Neuronal stem cell (in vitro differentiated cells): ENCODE results near the gene ZFP64.

Experiments
- DNase-seq: peaks from one replicate; pipeline ENCODE4 v3.0.0-alpha.2; 2013; ENCODE audit warnings: low spot score
- H2AFZ ChIP-seq: one replicate; pipeline ENCODE4 v1.6.1; 2013; ENCODE audit warnings: mild to moderate bottlenecking, low read length, inconsistent platforms
- H2AK5ac ChIP-seq: 2 replicates; pipeline ENCODE4 v1.6.1; 2013; ENCODE audit warnings: low read depth, mild to moderate bottlenecking, inconsistent platforms, low read length, moderate library complexity, mixed read lengths
- H2BK120ac ChIP-seq: 2 replicates; pipeline ENCODE4 v1.6.1; 2013; ENCODE audit warnings: low read depth, mild to moderate bottlenecking, inconsistent platforms, low read length, moderate library complexity, mixed read lengths
- H2BK12ac ChIP-seq: one replicate; pipeline ENCODE4 v1.6.1; 2013; ENCODE audit warnings: low read length, inconsistent platforms
- H2BK15ac ChIP-seq: 2 replicates; pipeline ENCODE4 v1.6.1; 2013; ENCODE audit warnings: mild to moderate bottlenecking, low read length, inconsistent platforms, mixed read lengths
- H2BK5ac ChIP-seq: one replicate; pipeline ENCODE4 v1.6.1; 2013; ENCODE audit warnings: inconsistent platforms, mild to moderate bottlenecking, low read length, moderate library complexity
- H3K14ac ChIP-seq: one replicate; pipeline ENCODE4 v1.6.1; 2013; ENCODE audit warnings: low read length, inconsistent platforms
- H3K18ac ChIP-seq: 2 replicates; pipeline ENCODE4 v1.6.1; 2013; ENCODE audit warnings: low read length, inconsistent platforms
- H3K23ac ChIP-seq: 2 replicates; pipeline ENCODE4 v1.6.1; 2013; ENCODE audit warnings: low read depth, mild to moderate bottlenecking, mixed read lengths, low read length, inconsistent platforms; ENCODE audit not compliant: poor library complexity
- H3K27ac ChIP-seq: replicated peaks from 3 replicates; pipeline ENCODE4 v1.5.1; 2013; ENCODE audit warnings: low read length, inconsistent platforms
- H3K27me3 ChIP-seq, 3 experiments: 2 replicates each; pipeline ENCODE4 v1.6.1; 2013; ENCODE audit warnings: low read length in 3 of 3, mild to moderate bottlenecking in 2 of 3, inconsistent platforms in 1 of 3, low read depth in 1 of 3, mixed read lengths in 1 of 3, moderate library complexity in 1 of 3; ENCODE audit not compliant: control insufficient read depth in 3 of 3, insufficient read depth in 3 of 3
- H3K36me3 ChIP-seq, 2 donors: replicated peaks in 1 of 2; 2 replicates each; pipeline ENCODE4 v1.6.1; 2013; ENCODE audit warnings: low read length in 2 of 2; ENCODE audit not compliant: control insufficient read depth in 2 of 2, insufficient read depth in 2 of 2
- H3K4ac ChIP-seq: 2 replicates; pipeline ENCODE4 v1.6.1; 2013; ENCODE audit warnings: inconsistent platforms, mild to moderate bottlenecking, low read length, moderate library complexity
- H3K4me1 ChIP-seq, 2 donors: 1 replicate in 1 of 2; 2 replicates in 1 of 2; pipeline ENCODE4 v1.6.1; 2013; ENCODE audit warnings: low read length in 2 of 2, low read depth in 1 of 2; ENCODE audit not compliant: control insufficient read depth in 2 of 2, insufficient read depth in 1 of 2
- H3K4me2 ChIP-seq: one replicate; pipeline ENCODE4 v1.6.1; 2013; ENCODE audit warnings: mild to moderate bottlenecking, low read length, inconsistent platforms; ENCODE audit not compliant: insufficient read depth, poor library complexity, severe bottlenecking
- H3K4me3 ChIP-seq, 2 donors: 2 replicates each; pipeline ENCODE4 v1.5.1; 2013; ENCODE audit warnings: low read length in 2 of 2, mild to moderate bottlenecking in 2 of 2, inconsistent platforms in 1 of 2, moderate library complexity in 1 of 2
- H3K79me1 ChIP-seq: one replicate; pipeline ENCODE4 v1.6.1; 2013; ENCODE audit warnings: low read depth, mild to moderate bottlenecking, inconsistent platforms, low read length, moderate library complexity
- H3K9ac ChIP-seq: one replicate; pipeline ENCODE4 v1.6.1; 2013; ENCODE audit warnings: mild to moderate bottlenecking, low read depth, low read length, inconsistent platforms; ENCODE audit not compliant: poor library complexity
- H3K9me3 ChIP-seq, 2 donors: replicated peaks in 1 of 2; 2 replicates each; pipeline versions ENCODE3 to v1.6.1; 2013; ENCODE audit warnings: low read length in 2 of 2, mild to moderate bottlenecking in 2 of 2, inconsistent platforms in 1 of 2, low read depth in 1 of 2, mixed read lengths in 1 of 2, moderate library complexity in 1 of 2; ENCODE audit not compliant: control insufficient read depth in 2 of 2, insufficient read depth in 1 of 2
- H4K8ac ChIP-seq: one replicate; pipeline ENCODE4 v1.6.1; 2013; ENCODE audit warnings: low read depth, mild to moderate bottlenecking, inconsistent platforms, low read length, moderate library complexity
- H4K91ac ChIP-seq: one replicate; pipeline ENCODE4 v1.6.1; 2013; ENCODE audit warnings: low read length, low read depth, mild to moderate bottlenecking, inconsistent platforms; ENCODE audit not compliant: poor library complexity
- WGBS, 2 donors: extraction: QIAGEN DNeasy Blood & Tissue Kit; methylation state at CpG; one replicate each; pipeline ENCODE4 v1.1.7; 2013; ENCODE audit warnings: missing lambda C conversion rate in 2 of 2, mixed read lengths in 1 of 2; ENCODE audit not compliant: insufficient read length in 2 of 2, insufficient replicate concordance in 1 of 2; ENCODE audit errors: extremely low coverage in 2 of 2; 5-methylcytosine and 5-hydroxymethylcytosine counted together

The ZFP64 gene

GRCh38 chr20:52212943-52213342 is 21.4 kb upstream of the ZFP64 start:
- no CpG with 5 or more reads among the region's 2 CpGs for WGBS, 2 donors
- peaks cover 0 to 3% (median 0%) of the 10 kb centered on the region in 3 experiments for H3K27me3 ChIP-seq
- H3K27ac ChIP-seq, result no peak overlapping the region
- no peaks in the 10 kb centered on the region for H3K79me1 ChIP-seq
- no peaks in the 10 kb centered on the region for H3K4me1 ChIP-seq
- H2AFZ ChIP-seq, result no peak overlapping the region
- no peaks in the 10 kb centered on the region for H3K36me3 ChIP-seq
- no peak overlapping the region for H2BK5ac ChIP-seq
- H3K9ac ChIP-seq, result no peak overlapping the region
- H2BK120ac ChIP-seq, result no peak overlapping the region
- no peak overlapping the region for H2BK12ac ChIP-seq
- no peak overlapping the region for H3K14ac ChIP-seq
- no peak for DNase-seq
- H3K18ac ChIP-seq, result no peak overlapping the region
- no peak overlapping the region for H3K23ac ChIP-seq
- no peak overlapping the region for H4K8ac ChIP-seq
- no peak overlapping the region for H2AK5ac ChIP-seq
- no peak overlapping the region for H3K4me2 ChIP-seq
- H3K4me3 ChIP-seq, result no peak overlapping the region
- H2BK15ac ChIP-seq, result no peak overlapping the region
- H4K91ac ChIP-seq, result no peak overlapping the region
- H3K9me3 ChIP-seq, result peaks cover 0 to 8% of the 10 kb centered on the region in 2 donors
- no peak overlapping the region for H3K4ac ChIP-seq

GRCh38 chr20:52210037-52210990 is 18.7 kb upstream of the ZFP64 start:
- Histone ChIP-seq H4K8ac (no peak overlapping the region), H4K91ac (no peak overlapping the region), H3K18ac (no peak overlapping the region), H2BK5ac (no peak overlapping the region), H2AFZ (no peak overlapping the region), H3K27me3 (peaks cover 0 to 3% (median 0%) of the 10 kb centered on the region in 3 experiments), H3K4ac (no peak overlapping the region), H3K27ac (no peak overlapping the region), H3K9me3 (peaks cover 0 to 6% of the 10 kb centered on the region in 2 donors), H3K79me1 (no peaks in the 10 kb centered on the region), H2BK120ac (no peak overlapping the region), H3K9ac (no peak overlapping the region), H3K4me1 (no peaks in the 10 kb centered on the region), H3K36me3 (no peaks in the 10 kb centered on the region), H2BK12ac (no peak overlapping the region), H3K23ac (no peak overlapping the region), H3K14ac (no peak overlapping the region), H2BK15ac (no peak overlapping the region), H2AK5ac (no peak overlapping the region), H3K4me2 (no peak overlapping the region), H3K4me3 (no peak overlapping the region)
- WGBS, 2 donors, result no CpG with 5 or more reads among the region's 39 CpGs
- no peak for DNase-seq

GRCh38 chr20:52209154-52209571 is 17.6 kb upstream of the ZFP64 start:
- H4K91ac ChIP-seq, result no peak overlapping the region
- H2AK5ac ChIP-seq, result no peak overlapping the region
- H3K18ac ChIP-seq, result no peak overlapping the region
- H3K27me3 ChIP-seq, result peaks cover 0 to 3% (median 0%) of the 10 kb centered on the region in 3 experiments
- H3K9ac ChIP-seq, result no peak overlapping the region
- H3K23ac ChIP-seq, result no peak overlapping the region
- no peak overlapping the region for H2BK12ac ChIP-seq
- H2AFZ ChIP-seq, result no peak overlapping the region
- H3K14ac ChIP-seq, result no peak overlapping the region
- H3K36me3 ChIP-seq, result no peaks in the 10 kb centered on the region
- no peak overlapping the region for H3K4me3 ChIP-seq
- H3K27ac ChIP-seq, result no peak overlapping the region
- no peak overlapping the region for H2BK120ac ChIP-seq
- no peak for DNase-seq
- H2BK15ac ChIP-seq, result no peak overlapping the region
- no CpG with 5 or more reads among the region's 4 CpGs for WGBS, 2 donors
- no peak overlapping the region for H3K4me2 ChIP-seq
- H3K4ac ChIP-seq, result no peak overlapping the region
- no peak overlapping the region for H4K8ac ChIP-seq
- H3K9me3 ChIP-seq, result peaks cover under 1 to 6% of the 10 kb centered on the region in 2 donors
- no peaks in the 10 kb centered on the region for H3K4me1 ChIP-seq
- H3K79me1 ChIP-seq, result no peaks in the 10 kb centered on the region
- no peak overlapping the region for H2BK5ac ChIP-seq

- Histone ChIP-seq H4K91ac (no peak overlapping the region), H3K4me1 (no peaks in the 10 kb centered on the region), H3K4me2 (no peak overlapping the region), H2BK120ac (no peak overlapping the region), H4K8ac (no peak overlapping the region), H2BK15ac (no peak overlapping the region), H3K4me3 (no peak overlapping the region), H3K18ac (no peak overlapping the region), H3K14ac (no peak overlapping the region), H3K9me3 (peaks cover 0 to 2% of the 10 kb centered on the region in 2 donors), H3K9ac (no peak overlapping the region), H2BK5ac (no peak overlapping the region), H2AK5ac (no peak overlapping the region), H3K4ac (no peak overlapping the region), H2BK12ac (no peak overlapping the region), H3K36me3 (no peaks in the 10 kb centered on the region), H3K27me3 (peaks cover 0 to 3% (median 0%) of the 10 kb centered on the region in 3 experiments), H3K23ac (no peak overlapping the region), H3K79me1 (no peaks in the 10 kb centered on the region), H3K27ac (no peak overlapping the region), H2AFZ (no peak overlapping the region)
- DNase-seq, result no peak
- WGBS, 2 donors, result no CpG with 5 or more reads among the region's 3 CpGs
Measured at GRCh38 chr20:52207020-52207810, 15.6 kb upstream of the ZFP64 start.
